Nephron (organoid): ENCODE results near the gene HECTD1.
A peak's percentile ranks its signal among the peaks of the same experiment; 100 is the strongest.

Experiments
- H3K27ac Mint-ChIP-seq, 3 experiments: 2 replicates each; pipeline ENCODE4 v1.8.0; 2020; ENCODE audit warnings: mixed read lengths in 3 of 3, mild to moderate bottlenecking in 2 of 3, moderate library complexity in 1 of 3
- H3K27me3 Mint-ChIP-seq: 2 replicates; pipeline ENCODE4 v1.8.0; 2021; ENCODE audit warnings: low read depth, mild to moderate bottlenecking, moderate library complexity, mixed read lengths
- H3K36me3 Mint-ChIP-seq: 2 replicates; pipeline ENCODE4 v1.8.0; 2020; ENCODE audit warnings: low read depth, mixed read lengths
- H3K4me1 Mint-ChIP-seq: 2 replicates; pipeline ENCODE4 v1.8.0; 2020; ENCODE audit warnings: mixed read lengths
- H3K4me3 Mint-ChIP-seq, 3 experiments: 2 replicates each; pipeline ENCODE4 v1.8.0; 2020; ENCODE audit warnings: mild to moderate bottlenecking in 3 of 3, mixed read lengths in 3 of 3, moderate library complexity in 2 of 3
- H3K9me3 Mint-ChIP-seq: 2 replicates; pipeline ENCODE4 v1.8.0; 2020; ENCODE audit warnings: mixed read lengths
- CTCF ChIP-seq, 3 experiments: fragments of 200-600 bp; sonication (generic); IDR thresholded peaks; one replicate each; pipeline ENCODE4 v1.5.0; 2021; ENCODE audit warnings: antibody characterized with exemption in 3 of 3; ENCODE audit not compliant: unreplicated experiment in 3 of 3

The HECTD1 gene

GRCh38 chr14:31229009-31229408 lies 21.4 kb upstream of the HECTD1 start:
- no peak overlapping the region for H3K4me3 Mint-ChIP-seq
- no peak for TF ChIP-seq CTCF (IDR thresholded peaks at IDR 0.05; ENCODE audit: unreplicated experiment in 3 of 3)
- H3K27ac Mint-ChIP-seq, result peak overlapping the region; percentile 19 to 61 (median 54)
- H3K27me3 Mint-ChIP-seq, result peaks cover 4% of the 10 kb centered on the region
- no peaks in the 10 kb centered on the region for H3K4me1 Mint-ChIP-seq
- H3K9me3 Mint-ChIP-seq, result no peaks in the 10 kb centered on the region
- no peaks in the 10 kb centered on the region for H3K36me3 Mint-ChIP-seq

- Mint-ChIP-seq H3K36me3 (no peaks in the 10 kb centered on the region), H3K4me1 (no peaks in the 10 kb centered on the region), H3K9me3 (no peaks in the 10 kb centered on the region), H3K27ac (peak overlapping the region; percentile 19 to 61 (median 54)), H3K4me3 (no peak overlapping the region), H3K27me3 (peaks cover 4% of the 10 kb centered on the region)
- no peak for TF ChIP-seq CTCF (IDR thresholded peaks at IDR 0.05; ENCODE audit: unreplicated experiment in 3 of 3)
These were observed 20.9 kb upstream of the HECTD1 start for GRCh38 chr14:31228533-31228932.

GRCh38 chr14:31224808-31225207 lies 17.2 kb upstream of the HECTD1 start:
- Mint-ChIP-seq H3K27ac (no peak overlapping the region), H3K9me3 (no peaks in the 10 kb centered on the region), H3K4me1 (no peaks in the 10 kb centered on the region), H3K4me3 (no peak overlapping the region), H3K27me3 (peaks cover 3% of the 10 kb centered on the region), H3K36me3 (no peaks in the 10 kb centered on the region)
- no peak for TF ChIP-seq CTCF (IDR thresholded peaks at IDR 0.05; ENCODE audit: unreplicated experiment in 3 of 3)

- no peak overlapping the region for H3K4me3 Mint-ChIP-seq
- no peaks in the 10 kb centered on the region for H3K9me3 Mint-ChIP-seq
These were observed 15.7 kb upstream of the HECTD1 start for GRCh38 chr14:31223331-31223730.

GRCh38 chr14:31222834-31223233 lies 15.2 kb upstream of the HECTD1 start:
- Mint-ChIP-seq H3K4me1 (no peaks in the 10 kb centered on the region), H3K27me3 (no peaks in the 10 kb centered on the region), H3K27ac (no peak overlapping the region), H3K4me3 (no peak overlapping the region), H3K9me3 (no peaks in the 10 kb centered on the region), H3K36me3 (no peaks in the 10 kb centered on the region)
- TF ChIP-seq CTCF (IDR thresholded peaks at IDR 0.05; ENCODE audit: unreplicated experiment in 3 of 3), result no peak

More at GRCh38 chr14:31223331-31223730, 15.7 kb upstream of the HECTD1 start:
- H3K27me3 Mint-ChIP-seq, result no peaks in the 10 kb centered on the region
- no peaks in the 10 kb centered on the region for H3K36me3 Mint-ChIP-seq
- H3K4me1 Mint-ChIP-seq, result no peaks in the 10 kb centered on the region
- TF ChIP-seq CTCF (IDR thresholded peaks at IDR 0.05; ENCODE audit: unreplicated experiment in 3 of 3), result no peak
- H3K27ac Mint-ChIP-seq, result no peak overlapping the region

- no peak for TF ChIP-seq CTCF (IDR thresholded peaks at IDR 0.05; ENCODE audit: unreplicated experiment in 3 of 3)
- H3K27ac Mint-ChIP-seq, result no peak overlapping the region
- no peaks in the 10 kb centered on the region for H3K27me3 Mint-ChIP-seq
- H3K9me3 Mint-ChIP-seq, result no peaks in the 10 kb centered on the region
- no peak overlapping the region for H3K4me3 Mint-ChIP-seq
- no peaks in the 10 kb centered on the region for H3K4me1 Mint-ChIP-seq
- no peaks in the 10 kb centered on the region for H3K36me3 Mint-ChIP-seq
These were observed 13.7 kb upstream of the HECTD1 start for GRCh38 chr14:31221266-31221665.
